Smooth muscle cell (in vitro differentiated cells): ENCODE measurements around the gene STEAP4. TPM values are rescaled to one million over a fixed set of nuclear protein-coding genes. Genes with fewer than 3 reads are reported as not detected.

Experiments used
- DNase-seq: peaks from one replicate; lab custom pipeline; 2025; ENCODE audit not compliant: unreplicated experiment; lab: John Stamatoyannopoulos, UW
- H2AFZ ChIP-seq: fragments of 200-600 bp; sonication (generic); 2 replicates; pipeline ENCODE4 v1.6.0; 2016; ENCODE audit warnings: antibody characterized with exemption, low read depth, mild to moderate bottlenecking
- H3F3A ChIP-seq: fragments of 200-600 bp; sonication (generic); 2 replicates; pipeline ENCODE4 v1.6.0; 2017; ENCODE audit warnings: antibody characterized with exemption, low read depth
- H3K27ac ChIP-seq: fragments of 200-600 bp; sonication (generic); 2 replicates; pipeline ENCODE4 v1.5.1; 2016; ENCODE audit warnings: low read depth, mild to moderate bottlenecking
- H3K27me3 ChIP-seq: fragments of 200-600 bp; sonication (generic); 2 replicates; pipeline ENCODE4 v1.6.1; 2016; ENCODE audit warnings: low read depth, mild to moderate bottlenecking
- H3K36me3 ChIP-seq: fragments of 200-600 bp; sonication (generic); 2 replicates; pipeline ENCODE4 v1.5.1; 2016; ENCODE audit warnings: low read depth
- H3K4me1 ChIP-seq: fragments of 200-600 bp; sonication (generic); 2 replicates; pipeline ENCODE4 v1.5.1; 2016; ENCODE audit warnings: low read depth
- H3K4me2 ChIP-seq: fragments of 200-600 bp; sonication (generic); 2 replicates; pipeline ENCODE4 v1.6.0; 2016; ENCODE audit warnings: mild to moderate bottlenecking
- H3K4me3 ChIP-seq: fragments of 200-600 bp; sonication (generic); 2 replicates; pipeline ENCODE4 v1.5.1; 2016; ENCODE audit warnings: mild to moderate bottlenecking
- H3K79me2 ChIP-seq: fragments of 200-600 bp; sonication (generic); 2 replicates; pipeline ENCODE4 v1.6.0; 2016; ENCODE audit warnings: low read depth, mild to moderate bottlenecking
- H3K9ac ChIP-seq: fragments of 200-600 bp; sonication (generic); 2 replicates; pipeline ENCODE4 v1.6.0; 2016; ENCODE audit warnings: low read depth
- H3K9me3 ChIP-seq: fragments of 200-600 bp; sonication (generic); replicated peaks from 2 replicates; pipeline ENCODE4 v1.5.1; 2016; ENCODE audit warnings: low read depth
- H4K20me1 ChIP-seq: fragments of 200-600 bp; sonication (generic); 2 replicates; pipeline ENCODE4 v1.6.0; 2016; ENCODE audit warnings: low read depth
- CTCF ChIP-seq: fragments of 200-600 bp; sonication (generic); IDR thresholded peaks from 2 replicates; pipeline ENCODE4 v1.5.1; 2017; ENCODE audit warnings: borderline replicate concordance, mild to moderate bottlenecking, antibody characterized with exemption; ENCODE audit not compliant: insufficient read depth, poor library complexity, severe bottlenecking
- WGBS: methylation state at CpG from one replicate; pipeline ENCODE4 v1.1.7; 2016; ENCODE audit warnings: low lambda C conversion rate; 5-methylcytosine and 5-hydroxymethylcytosine counted together
- polyA plus RNA-seq: library from polyadenylated mRNA; unstranded; fragments of >200 nt; fragmentation: Nextera tagmentation; extraction: Ambion mirVana; gene quantifications from 2 replicates; pipeline ENCODE4 v1.2.1, GENCODE V29; 2016
- total RNA-seq: library from RNA; depleted of rRNA; stranded (reverse); fragments of >200 nt; gene quantifications from 2 replicates; pipeline ENCODE4 v1.2.3, GENCODE V29; 2014

The STEAP4 gene
- total and polyA plus RNA-seq, 2 experiments from 2014 or later: 0.18 TPM; not detected in 1

- Histone ChIP-seq H3F3A (no peaks in the 10 kb centered on the region), H3K36me3 (no peaks in the 10 kb centered on the region), H3K4me1 (no peaks in the 10 kb centered on the region), H2AFZ (no peak overlapping the region), H3K9ac (no peak overlapping the region), H4K20me1 (no peaks in the 10 kb centered on the region), H3K79me2 (no peaks in the 10 kb centered on the region), H3K27me3 (no peaks in the 10 kb centered on the region), H3K4me2 (no peak overlapping the region), H3K27ac (no peak overlapping the region), H3K9me3 (peaks cover 5% of the 10 kb centered on the region), H3K4me3 (no peak overlapping the region)
- no peak for DNase-seq
- TF ChIP-seq CTCF: no peak
Observed at GRCh38 chr7:88256906-88257305, 49.8 kb downstream of the STEAP4 start.

GRCh38 chr7:88254721-88255424 lies 51.8 kb downstream of the STEAP4 start:
- Histone ChIP-seq H3K27me3 (no peaks in the 10 kb centered on the region), H3K4me2 (no peak overlapping the region), H3K79me2 (no peaks in the 10 kb centered on the region), H3K4me3 (no peak overlapping the region), H2AFZ (no peak overlapping the region), H3F3A (no peaks in the 10 kb centered on the region), H4K20me1 (no peaks in the 10 kb centered on the region), H3K27ac (no peak overlapping the region), H3K9ac (no peak overlapping the region), H3K36me3 (no peaks in the 10 kb centered on the region), H3K4me1 (no peaks in the 10 kb centered on the region), H3K9me3 (peaks cover 5% of the 10 kb centered on the region)
- no peak for DNase-seq
- no peak for TF ChIP-seq CTCF
- 90% methylated on average over 2 of the region's 2 CpGs for WGBS

- H3K79me2 ChIP-seq: no peaks in the 10 kb centered on the region
- no peak overlapping the region for H3K9ac ChIP-seq
Observed at GRCh38 chr7:88253640-88254039, 53.1 kb downstream of the STEAP4 start.

More at GRCh38 chr7:88253640-88254039, 53.1 kb downstream of the STEAP4 start:
- no peak for TF ChIP-seq CTCF
- no peak overlapping the region for H3K4me2 ChIP-seq
- no peaks in the 10 kb centered on the region for H3K36me3 ChIP-seq
- no peak overlapping the region for H2AFZ ChIP-seq
- H3K4me3 ChIP-seq: no peak overlapping the region
- H3K4me1 ChIP-seq: no peaks in the 10 kb centered on the region
- peaks cover 5% of the 10 kb centered on the region for H3K9me3 ChIP-seq
- H3F3A ChIP-seq: no peaks in the 10 kb centered on the region
- H3K27ac ChIP-seq: no peak overlapping the region
- no peak for DNase-seq
- no peaks in the 10 kb centered on the region for H3K27me3 ChIP-seq
- H4K20me1 ChIP-seq: no peaks in the 10 kb centered on the region
